ENCODE measurements around the gene ACOT11. TPM values are rescaled to one million over a fixed set of nuclear protein-coding genes. Genes with fewer than 3 reads are reported as not detected.

Gene ACOT11
- total and polyA plus RNA-seq, 2 of the 13 experiments (the other 11 are each of a cell fraction or from before 2014, with no cell fraction given), result 2.6 to 3.3 TPM

GRCh38 chr1:54649130-54649898 is 101.3 kb downstream of the ACOT11 start (continued):
- TF ChIP-seq, protein P1, sequence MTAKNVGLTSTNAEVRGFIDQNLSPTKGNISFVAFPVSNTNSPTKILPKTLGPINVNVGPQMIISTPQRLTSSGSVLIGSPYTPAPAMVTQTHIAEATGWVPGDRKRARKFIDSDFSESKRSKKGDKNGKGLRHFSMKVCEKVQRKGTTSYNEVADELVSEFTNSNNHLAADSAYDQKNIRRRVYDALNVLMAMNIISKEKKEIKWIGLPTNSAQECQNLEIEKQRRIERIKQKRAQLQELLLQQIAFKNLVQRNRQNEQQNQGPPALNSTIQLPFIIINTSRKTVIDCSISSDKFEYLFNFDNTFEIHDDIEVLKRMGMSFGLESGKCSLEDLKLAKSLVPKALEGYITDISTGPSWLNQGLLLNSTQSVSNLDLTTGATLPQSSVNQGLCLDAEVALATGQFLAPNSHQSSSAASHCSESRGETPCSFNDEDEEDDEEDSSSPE (CRISPR knock-in tag; IDR thresholded peaks at IDR 0.05), result peak; percentile 44; the same call in 1 of the 2 replicates
- TF ChIP-seq ZBTB25 (CRISPR knock-in tag; IDR thresholded peaks at IDR 0.05) (no peak), ZNF12 (CRISPR knock-in tag; IDR thresholded peaks at IDR 0.05) (peak; percentile 96), SOX5 (CRISPR knock-in tag; IDR thresholded peaks at IDR 0.05; ENCODE audit: borderline replicate concordance) (peak; percentile 18; the same call in 1 of the 2 replicates), MIXL1 (CRISPR knock-in tag; IDR thresholded peaks at IDR 0.05) (peak; percentile 79), CBX1 (IDR thresholded peaks at IDR 0.05; ENCODE audit: low read depth) (no peak), FOXC1 (CRISPR knock-in tag; IDR thresholded peaks at IDR 0.05; ENCODE audit: borderline replicate concordance) (no peak), SOX13 (IDR thresholded peaks at IDR 0.05) (no peak), SOX13 (CRISPR knock-in tag; conservative IDR thresholded peaks at IDR 0.05 in 1 of 2, IDR thresholded peaks at IDR 0.05 in 1 of 2) (peak in 1 of 2 experiments; percentile 63; a peak in 2 of 4 replicates), HOXA3 (CRISPR knock-in tag; IDR thresholded peaks at IDR 0.05) (peak; percentile 32; the same call in 1 of the 2 replicates), PHB2 (IDR thresholded peaks at IDR 0.05; ENCODE audit: partially characterized antibody) (no peak), ZNF850 (CRISPR knock-in tag; conservative IDR thresholded peaks at IDR 0.05) (no peak), ZNF674 (CRISPR knock-in tag; IDR thresholded peaks at IDR 0.05; ENCODE audit: low read depth) (no peak), RCOR2 (CRISPR knock-in tag; IDR thresholded peaks at IDR 0.05) (0 out of 2 replicates have a peak, but pooled peaks have one; percentile 25), TFAP4 (IDR thresholded peaks at IDR 0.05; ENCODE audit: borderline replicate concordance, low read depth) (peak; percentile 72; the same call in 1 of the 2 replicates), ZNF263 (CRISPR knock-in tag; IDR thresholded peaks at IDR 0.05) (no peak; the same call in 1 of the 2 replicates), POLR2AphosphoS5 (IDR thresholded peaks at IDR 0.05; ENCODE audit: low read depth, low read length) (peak; percentile 45; the same call in 1 of the 2 replicates), STAG1 (CRISPR knock-in tag; IDR thresholded peaks at IDR 0.05) (no peak), ZNF644 (CRISPR knock-in tag; IDR thresholded peaks at IDR 0.05; ENCODE audit: low read depth) (peak; percentile 43; the same call in 1 of the 2 replicates), TBX2 (CRISPR knock-in tag; IDR thresholded peaks at IDR 0.05; ENCODE audit: borderline replicate concordance) (peak; percentile 38; the same call in 1 of the 2 replicates), ZNF274 (CRISPR knock-in tag; IDR thresholded peaks at IDR 0.05) (no peak), CBX2 (IDR thresholded peaks at IDR 0.05; ENCODE audit: low read depth, low read length) (no peak), CBX2 (CRISPR knock-in tag; IDR thresholded peaks at IDR 0.05; ENCODE audit: low read depth) (no peak), BORCS8-MEF2B (CRISPR knock-in tag; IDR thresholded peaks at IDR 0.05) (0 out of 2 replicates have a peak, but pooled peaks have one; percentile 27), FOXA3 (CRISPR knock-in tag; IDR thresholded peaks at IDR 0.05) (0 out of 2 replicates have a peak, but pooled peaks have one; percentile 25), ZNF20 (CRISPR knock-in tag; IDR thresholded peaks at IDR 0.05) (no peak), PBX2 (CRISPR knock-in tag; IDR thresholded peaks at IDR 0.05) (0 out of 2 replicates have a peak, but pooled peaks have one; percentile 7)
- TF ChIP-seq, protein P2, sequence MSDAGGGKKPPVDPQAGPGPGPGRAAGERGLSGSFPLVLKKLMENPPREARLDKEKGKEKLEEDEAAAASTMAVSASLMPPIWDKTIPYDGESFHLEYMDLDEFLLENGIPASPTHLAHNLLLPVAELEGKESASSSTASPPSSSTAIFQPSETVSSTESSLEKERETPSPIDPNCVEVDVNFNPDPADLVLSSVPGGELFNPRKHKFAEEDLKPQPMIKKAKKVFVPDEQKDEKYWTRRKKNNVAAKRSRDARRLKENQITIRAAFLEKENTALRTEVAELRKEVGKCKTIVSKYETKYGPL (CRISPR knock-in tag; IDR thresholded peaks at IDR 0.05), result no peak

Measured in HepG2 (cell line).